NT2/D1 (cell line): ENCODE results near the gene ZNF319.
A peak's percentile ranks its signal among the peaks of the same experiment; 100 is the strongest.

Experiments
- DNase-seq: peaks from one replicate; pipeline ENCODE4 v3.0.0-alpha.2; 2011; ENCODE audit warnings: low read depth, low spot score
- H3K27me3 ChIP-seq: 2 replicates; pipeline ENCODE4 v1.6.0; 2011; ENCODE audit warnings: mild to moderate bottlenecking; ENCODE audit not compliant: insufficient read length, insufficient read depth
- H3K36me3 ChIP-seq: 2 replicates; pipeline ENCODE4 v1.6.1; 2011; ENCODE audit warnings: mild to moderate bottlenecking, low read length, mixed read lengths; ENCODE audit not compliant: insufficient read depth, insufficient read length
- H3K4me1 ChIP-seq: 2 replicates; pipeline ENCODE4 v1.5.1; 2011; ENCODE audit not compliant: insufficient read depth, insufficient read length
- H3K4me3 ChIP-seq: 2 replicates; pipeline ENCODE4 v1.5.1; 2011; ENCODE audit warnings: low read depth; ENCODE audit not compliant: insufficient read length
- H3K9ac ChIP-seq: 2 replicates; pipeline ENCODE4 v1.6.0; 2011; ENCODE audit warnings: low read depth; ENCODE audit not compliant: insufficient read length
- H3K9me3 ChIP-seq: 2 replicates; pipeline ENCODE4 v1.5.1; 2011; ENCODE audit warnings: mild to moderate bottlenecking, low read length; ENCODE audit not compliant: insufficient read depth
- SUZ12 ChIP-seq: IDR thresholded peaks from 2 replicates; pipeline ENCODE4 v1.6.1; 2011; ENCODE audit not compliant: insufficient read length, insufficient read depth; ENCODE audit errors: extremely low read depth
- YY1 ChIP-seq: IDR thresholded peaks from 2 replicates; pipeline ENCODE4 v1.6.1; 2011; ENCODE audit not compliant: insufficient read length, insufficient read depth
- ZNF274 ChIP-seq: IDR thresholded peaks from 2 replicates; pipeline ENCODE4 v1.6.1; 2011; ENCODE audit warnings: mild to moderate bottlenecking, low read depth, low read length

ZNF319 gene

DNA sequence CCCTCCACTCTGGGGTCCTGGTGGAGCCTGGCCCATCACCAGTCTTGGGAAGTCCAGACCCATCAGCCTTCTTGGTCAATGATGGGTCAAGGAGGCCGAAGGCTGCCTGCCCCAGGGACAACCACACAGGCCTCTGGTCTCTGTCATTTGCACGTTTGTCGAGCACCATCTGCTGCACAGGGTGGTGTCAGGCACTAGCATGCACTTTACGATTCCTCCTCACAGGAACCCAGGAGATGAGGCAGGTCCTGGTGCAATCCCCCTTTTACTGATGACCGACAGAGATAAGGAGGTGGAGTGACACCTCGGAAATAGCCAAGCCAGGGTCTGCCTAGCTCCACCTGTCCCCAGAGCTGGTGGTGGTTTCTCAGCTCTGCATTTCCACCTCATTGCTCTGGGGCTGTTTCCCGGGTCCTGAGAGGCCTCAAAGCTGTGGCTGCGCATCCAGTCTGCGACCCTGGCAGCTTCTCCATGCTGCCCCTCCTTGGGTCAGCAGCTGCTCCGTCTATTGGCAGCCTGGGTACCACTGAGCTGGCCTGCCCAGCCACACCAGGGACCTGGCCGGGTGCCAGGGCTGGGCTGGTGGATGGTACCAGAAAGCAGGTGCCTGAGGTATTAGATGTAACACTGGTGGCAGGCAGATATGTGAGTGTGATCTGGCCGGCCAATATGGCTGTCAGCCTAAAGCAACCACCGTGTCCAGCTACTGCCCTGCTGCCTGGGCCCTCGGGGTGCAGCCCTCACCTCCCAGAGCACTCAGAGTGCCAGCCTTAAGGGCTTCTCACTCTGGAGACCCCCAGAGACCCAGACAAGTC lies 35.1 kb upstream of the ZNF319 start:
- Histone ChIP-seq H3K4me3 (no peak overlapping the region), H3K27me3 (no peaks in the 10 kb centered on the region), H3K9ac (no peak overlapping the region), H3K9me3 (no peaks in the 10 kb centered on the region), H3K4me1 (peaks cover 25% of the 10 kb centered on the region), H3K36me3 (peaks cover 46% of the 10 kb centered on the region)
- no peak for DNase-seq
- TF ChIP-seq SUZ12 (no peak), YY1 (no peak), ZNF274 (no peak)

DNA sequence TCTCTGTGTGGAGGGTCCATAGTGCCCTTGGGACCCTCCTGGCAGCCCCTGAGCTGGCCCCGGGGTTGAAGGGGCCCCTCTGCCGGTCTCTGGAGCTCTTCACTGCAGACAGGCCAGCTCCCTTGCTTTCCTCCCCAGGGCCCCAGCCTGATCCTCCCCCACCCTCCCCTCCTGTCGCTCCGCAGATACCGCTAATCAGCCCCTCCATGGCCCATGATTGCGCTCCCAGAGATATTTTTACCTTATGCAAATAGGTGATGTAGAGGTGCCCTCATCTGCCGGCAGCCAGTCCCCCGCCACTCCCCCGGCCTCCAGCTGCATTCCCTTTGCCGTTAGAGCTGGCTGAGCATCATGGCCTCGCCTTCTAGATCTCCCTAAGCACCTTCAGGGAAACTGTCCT lies 34.3 kb upstream of the ZNF319 start:
- H3K9me3 ChIP-seq: no peaks in the 10 kb centered on the region
- no peak for DNase-seq
- TF ChIP-seq ZNF274 (no peak), YY1 (no peak), SUZ12 (no peak)
- peaks cover 29% of the 10 kb centered on the region for H3K4me1 ChIP-seq
- no peak overlapping the region for H3K9ac ChIP-seq
- H3K27me3 ChIP-seq: no peaks in the 10 kb centered on the region
- no peak overlapping the region for H3K4me3 ChIP-seq
- H3K36me3 ChIP-seq: peaks cover 45% of the 10 kb centered on the region

DNA sequence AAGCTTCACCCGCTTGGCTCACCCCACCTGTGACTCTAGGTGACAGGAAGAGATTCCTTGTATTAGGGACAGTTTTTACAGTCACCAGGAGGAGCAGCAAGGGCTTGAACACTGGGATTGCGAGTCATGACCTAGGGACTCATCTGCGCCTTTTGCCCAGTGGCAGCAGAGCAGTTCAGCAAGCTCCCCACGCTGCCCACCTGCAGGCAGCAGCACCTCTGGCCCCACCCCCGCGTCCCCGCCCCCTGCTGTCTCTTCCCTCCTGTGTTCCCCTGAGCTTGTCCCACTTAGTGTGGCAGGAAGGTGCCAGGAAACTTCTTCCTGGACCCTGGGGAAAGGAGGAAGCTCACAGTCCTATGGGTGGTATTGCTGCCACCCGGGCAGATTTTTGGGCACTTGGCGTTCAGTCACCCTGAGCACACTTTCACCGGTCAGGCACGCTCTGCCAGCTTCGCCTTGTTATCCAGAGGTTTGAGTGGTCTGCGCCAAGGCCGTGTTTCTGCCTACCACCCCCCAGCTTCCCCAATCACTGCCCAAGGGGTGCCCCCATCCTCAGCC lies 33.7 kb upstream of the ZNF319 start:
- peak overlapping the region; percentile 34 for H3K9ac ChIP-seq
- no peak for TF ChIP-seq YY1
- no peak for TF ChIP-seq SUZ12
- TF ChIP-seq ZNF274: no peak
- H3K27me3 ChIP-seq: no peaks in the 10 kb centered on the region
- H3K9me3 ChIP-seq: no peaks in the 10 kb centered on the region
- peaks cover 44% of the 10 kb centered on the region for H3K36me3 ChIP-seq
- no peak overlapping the region for H3K4me3 ChIP-seq
- peaks cover 30% of the 10 kb centered on the region for H3K4me1 ChIP-seq
- no peak for DNase-seq

DNA sequence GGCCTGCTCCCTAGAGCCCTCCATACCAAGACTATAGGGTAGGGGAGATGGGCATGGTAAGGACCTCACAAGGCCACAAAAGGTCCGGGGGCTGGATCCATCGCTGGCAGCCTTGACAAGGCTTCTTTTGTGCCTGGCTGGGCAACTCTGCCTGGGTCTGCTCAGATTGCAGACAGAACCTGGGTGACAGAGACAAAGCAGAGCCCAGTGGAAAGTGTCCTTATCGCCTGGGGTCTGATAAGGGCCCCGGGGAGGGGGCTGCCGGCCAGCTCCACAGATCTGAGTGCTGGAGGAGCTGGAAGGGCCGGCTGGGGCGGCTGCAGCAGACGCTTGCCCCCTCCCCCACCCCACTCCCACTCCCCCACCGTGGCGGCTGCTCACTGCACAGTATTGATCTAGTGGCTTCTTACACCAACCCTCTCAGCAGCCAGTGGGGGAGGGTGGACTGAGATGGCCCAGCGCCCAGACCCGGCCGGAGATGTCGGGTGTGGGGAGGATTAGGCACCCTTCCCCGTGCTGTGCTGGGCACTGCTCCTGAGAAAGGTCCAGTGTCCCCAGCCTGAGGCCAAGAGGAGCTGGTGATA lies 32.3 kb upstream of the ZNF319 start:
- TF ChIP-seq SUZ12 (no peak), YY1 (no peak), ZNF274 (no peak)
- Histone ChIP-seq H3K4me3 (no peak overlapping the region), H3K9me3 (no peaks in the 10 kb centered on the region), H3K9ac (peak overlapping the region; percentile 59), H3K36me3 (peaks cover 43% of the 10 kb centered on the region), H3K27me3 (no peaks in the 10 kb centered on the region), H3K4me1 (peaks cover 40% of the 10 kb centered on the region)
- DNase-seq: no peak

DNA sequence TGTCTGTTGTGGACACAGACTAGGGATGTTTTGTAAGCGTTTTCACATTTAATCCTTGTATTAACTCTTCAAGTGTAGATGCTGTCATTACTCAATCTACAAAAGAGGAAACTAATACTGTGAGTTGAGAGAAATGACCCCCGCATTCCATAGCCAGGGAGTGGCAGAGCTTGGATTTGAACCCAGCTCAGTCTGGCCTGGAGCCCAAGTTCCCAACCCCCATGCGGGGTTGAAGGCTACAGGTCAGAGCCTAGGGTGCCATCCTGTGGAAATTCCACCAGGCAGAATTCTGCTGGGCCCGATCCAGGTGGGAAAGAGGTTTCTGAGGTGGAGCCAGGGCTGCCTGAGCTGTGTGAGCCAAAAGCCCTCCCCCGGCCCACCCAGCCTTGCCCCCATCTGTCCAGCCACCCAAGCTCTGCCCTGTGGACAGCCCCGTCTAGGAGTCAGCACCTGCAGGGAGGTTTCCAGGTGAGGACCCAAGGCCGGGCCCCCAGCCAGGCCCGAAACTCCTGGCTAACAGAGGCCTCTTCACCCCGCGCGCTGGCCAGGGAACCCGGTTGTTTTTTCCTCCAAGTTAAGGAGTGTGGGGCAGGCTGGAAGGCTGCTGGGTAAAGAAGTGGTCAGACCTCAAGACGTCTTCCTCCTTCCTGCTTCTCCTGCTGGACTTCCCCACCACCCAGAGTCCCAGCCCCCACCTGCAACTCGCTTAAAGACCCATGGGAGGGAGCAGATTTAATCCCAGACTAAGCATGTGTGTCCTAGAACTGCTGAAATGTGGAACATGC lies 30.7 kb upstream of the ZNF319 start:
- TF ChIP-seq YY1: no peak
- TF ChIP-seq ZNF274: no peak
- no peak for TF ChIP-seq SUZ12
- Histone ChIP-seq H3K36me3 (peaks cover 33% of the 10 kb centered on the region), H3K4me1 (peaks cover 41% of the 10 kb centered on the region), H3K4me3 (no peak overlapping the region), H3K27me3 (no peaks in the 10 kb centered on the region), H3K9me3 (no peaks in the 10 kb centered on the region), H3K9ac (peak overlapping the region; percentile 28)
- DNase-seq: no peak

DNA sequence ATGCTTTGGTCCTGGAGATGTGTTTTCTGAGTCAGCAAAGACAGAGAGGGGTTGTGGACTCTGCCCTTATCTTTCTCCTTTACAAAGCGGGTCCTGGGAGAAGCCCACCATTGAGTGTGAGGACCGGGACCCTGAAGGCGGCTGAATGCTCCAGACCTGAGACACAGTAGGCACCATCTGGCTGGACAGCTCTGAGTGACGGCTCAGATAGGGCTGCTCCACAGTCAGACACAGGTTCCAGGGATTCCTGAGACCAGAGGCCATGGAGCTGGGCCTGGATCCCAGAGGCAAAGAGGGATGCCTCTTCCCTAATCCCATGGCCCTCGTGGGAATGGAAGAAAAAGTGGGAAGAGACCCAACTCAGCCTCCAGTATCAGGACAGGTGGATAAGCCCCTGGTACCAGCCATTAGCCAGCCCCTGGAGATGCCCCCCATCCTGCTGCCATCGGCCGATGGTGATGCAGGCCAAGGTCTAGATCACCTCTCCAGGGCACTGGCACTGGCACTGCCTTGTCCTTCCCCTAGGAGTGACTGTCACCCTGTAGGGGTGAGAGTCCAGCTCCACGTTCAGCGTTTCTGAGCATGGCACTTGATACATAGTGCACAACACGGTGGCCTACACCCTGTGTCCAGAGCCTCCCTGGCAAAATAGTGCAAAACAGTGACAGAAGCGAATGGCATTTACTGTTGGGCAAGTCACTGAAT lies 29.8 kb upstream of the ZNF319 start:
- no peak overlapping the region for H3K9ac ChIP-seq
- peaks cover 28% of the 10 kb centered on the region for H3K36me3 ChIP-seq
- H3K4me3 ChIP-seq: no peak overlapping the region
- no peak for DNase-seq
- TF ChIP-seq ZNF274 (no peak), YY1 (no peak), SUZ12 (no peak)
- no peaks in the 10 kb centered on the region for H3K9me3 ChIP-seq
- H3K27me3 ChIP-seq: no peaks in the 10 kb centered on the region
- peaks cover 41% of the 10 kb centered on the region for H3K4me1 ChIP-seq
